ACHN (cell line): ENCODE data around the gene FGF16.
"Not testable (repeated sequence)": the region's sequence is repeated elsewhere in the genome, so short reads cannot be mapped to it uniquely, and the experiment has no call there.

Experiments
- DNase-seq: peaks from one replicate; pipeline ENCODE4 v3.0.0-alpha.2; 2015
- in situ Hi-C: cut with HindIII; loops from 2 replicates; pipeline ENCODE4 v1.10.0; 2017; ENCODE audit warnings: low sequenced_read_pairs, low pct_ligation_motif_present, low pct_unique_long_range_greater_than_20kb

Gene FGF16

GRCh38 chrX:77444075-77444474 lies 3.1 kb upstream of the FGF16 start:
- in situ Hi-C loops = no loop called here
- no peak for DNase-seq

GRCh38 chrX:77444545-77444944 lies 2.6 kb upstream of the FGF16 start:
- DNase-seq = no peak
- in situ Hi-C loops = no loop called here

GRCh38 chrX:77446029-77446585 lies 1.1 kb upstream of the FGF16 start:
- DNase-seq = no peak
- in situ Hi-C loops = no loop called here

- no peak for DNase-seq
These were observed 722 bp downstream of the FGF16 start for GRCh38 chrX:77447653-77448569.

GRCh38 chrX:77450415-77450814 lies 3.2 kb downstream of the FGF16 start:
- in situ Hi-C loops = no loop called here
- DNase-seq = no peak

More at GRCh38 chrX:77447653-77448569, 722 bp downstream of the FGF16 start:
- in situ Hi-C loops = no loop called here

- in situ Hi-C loops = no loop called here
- no peak for DNase-seq
These were observed 3.8 kb downstream of the FGF16 start for GRCh38 chrX:77450996-77451395.

GRCh38 chrX:77453190-77453589 lies 6.0 kb downstream of the FGF16 start:
- no peak for DNase-seq
- in situ Hi-C loops = no loop called here

GRCh38 chrX:77455437-77455836 lies 8.2 kb downstream of the FGF16 start:
- DNase-seq = no peak
- in situ Hi-C loops = no loop called here

- in situ Hi-C loops = no loop called here
- DNase-seq = no peak
These were observed 36.9 kb downstream of the FGF16 start for GRCh38 chrX:77484045-77484444.

GRCh38 chrX:77493677-77494553 lies 46.7 kb downstream of the FGF16 start:
- peak; percentile 1 for DNase-seq
- in situ Hi-C loops = no loop called here

GRCh38 chrX:77500164-77500563 lies 53.0 kb downstream of the FGF16 start:
- in situ Hi-C loops, DNase-seq: not testable (repeated sequence)

GRCh38 chrX:77502951-77503525 lies 55.8 kb downstream of the FGF16 start:
- in situ Hi-C loops = no loop called here
- no peak for DNase-seq

GRCh38 chrX:77505227-77505626 lies 58.0 kb downstream of the FGF16 start:
- in situ Hi-C loops = no loop called here
- DNase-seq = no peak
